T-cell (primary cell): ENCODE data around the gene IL10RB. TPM values are rescaled to one million over a fixed set of nuclear protein-coding genes. Genes with fewer than 3 reads are reported as not detected.

Source experiments
- ATAC-seq, 4 experiments: fragments of 200-7000 bp in 3 of 4; fragments of 150-1000 bp in 1 of 4; cut with Tn5 transposase; replicated peaks in 1 of 4; 1 replicate in 3 of 4; 2 replicates in 1 of 4; pipeline ENCODE4 v1.10.0; 2021; ENCODE audit warnings: moderate library complexity in 3 of 4, mild to moderate bottlenecking in 2 of 4, moderate number of reproducible peaks in 1 of 4
- CTCF ChIA-PET, 2 donors: fragments of 300-600 bp; sonication (Branson Sonifier 250); formaldehyde crosslinking; loops; one replicate each; lab custom pipeline; 2022; ENCODE audit warnings: antibody characterized with exemption in 2 of 2; lab: Charles Lee
- POLR2A ChIA-PET, 2 donors: fragments of 300-600 bp; sonication (Branson Sonifier 250); formaldehyde crosslinking; loops; one replicate each; lab custom pipeline; 2022; ENCODE audit warnings: antibody characterized with exemption in 2 of 2; lab: Charles Lee
- DNase-seq, 35 experiments: peaks; one replicate each; pipeline versions ENCODE4 v3.0.0 to v3.0.0-alpha.2; 2013 to 2023
- H3K27ac ChIP-seq: one replicate; pipeline ENCODE4 v1.5.1; 2013; ENCODE audit warnings: low read length
- H3K27me3 ChIP-seq, 2 experiments: replicated peaks in 1 of 2; 1 replicate in 1 of 2; 2 replicates in 1 of 2; pipeline versions ENCODE4 v1.6.1 to v1.7.0; 2013; ENCODE audit warnings: low read length in 1 of 2, mixed read lengths in 1 of 2; ENCODE audit not compliant: control insufficient read depth in 2 of 2, insufficient read depth in 2 of 2; ENCODE audit errors: extremely low read depth in 1 of 2
- H3K36me3 ChIP-seq, 2 donors: 1 replicate in 1 of 2; 2 replicates in 1 of 2; pipeline versions ENCODE4 v1.6.1 to v1.7.0; 2013; ENCODE audit warnings: low read length in 1 of 2; ENCODE audit not compliant: control insufficient read depth in 2 of 2, insufficient read depth in 1 of 2; ENCODE audit errors: extremely low read depth in 1 of 2
- H3K4me1 ChIP-seq, 2 experiments: 1 replicate in 1 of 2; 2 replicates in 1 of 2; pipeline versions ENCODE4 v1.6.1 to v1.7.0; 2013; ENCODE audit warnings: low read length in 2 of 2, mixed read lengths in 1 of 2; ENCODE audit not compliant: insufficient read depth in 2 of 2, control insufficient read depth in 1 of 2; ENCODE audit errors: extremely low read depth in 1 of 2
- H3K4me3 ChIP-seq, 2 donors: 1 replicate in 1 of 2; 2 replicates in 1 of 2; pipeline versions ENCODE4 v1.5.1 to v1.7.0; 2013; ENCODE audit warnings: mild to moderate bottlenecking in 2 of 2, low read length in 1 of 2, moderate library complexity in 1 of 2; ENCODE audit not compliant: control insufficient read depth in 1 of 2; ENCODE audit errors: extremely low read depth in 1 of 2
- H3K9me3 ChIP-seq: 2 replicates; pipeline ENCODE4 v1.7.0; 2013
- H3K27ac Mint-ChIP-seq, 2 donors: one replicate each; pipeline ENCODE4 v1.8.0; 2020 to 2021; ENCODE audit warnings: mild to moderate bottlenecking in 2 of 2, mixed read lengths in 2 of 2
- H3K27me3 Mint-ChIP-seq, 2 donors: one replicate each; pipeline ENCODE4 v1.8.0; 2021 to 2022; ENCODE audit warnings: mixed read lengths in 2 of 2
- H3K36me3 Mint-ChIP-seq: one replicate; pipeline ENCODE4 v1.8.0; 2021; ENCODE audit warnings: mixed read lengths
- H3K4me1 Mint-ChIP-seq, 3 donors: one replicate each; pipeline ENCODE4 v1.8.0; 2020 to 2022; ENCODE audit warnings: mixed read lengths in 3 of 3, mild to moderate bottlenecking in 1 of 3
- H3K4me3 Mint-ChIP-seq, 3 donors: one replicate each; pipeline ENCODE4 v1.8.0; 2020 to 2022; ENCODE audit warnings: mild to moderate bottlenecking in 3 of 3, mixed read lengths in 3 of 3, moderate library complexity in 3 of 3
- H3K9me3 Mint-ChIP-seq, 3 donors: one replicate each; pipeline ENCODE4 v1.8.0; 2020 to 2022; ENCODE audit warnings: mixed read lengths in 3 of 3
- WGBS: methylation state at CpG from one replicate; pipeline ENCODE4 v1.1.5; 2013; ENCODE audit warnings: missing lambda C conversion rate; ENCODE audit not compliant: insufficient coverage; 5-methylcytosine and 5-hydroxymethylcytosine counted together
- total RNA-seq, 35 experiments: library from RNA in 6 of 35; stranded (reverse) in 6 of 35; fragments of 120-200 nt in 1 of 35; gene quantifications; one replicate each; pipeline versions ENCODE4 v1.2.1 to v1.2.4 and lab custom pipeline; 2013 to 2026

IL10RB gene
- total RNA-seq, 5 donors from 2014 or later (not counting 1 experiment from before 2014, with no cell fraction given): 19.5 to 29.6 (median 25.6) TPM

GRCh38 chr21:33334191-33334590 is 68.0 kb downstream of the IL10RB start:
- peaks cover 50 to 59% (median 51%) of the 10 kb centered on the region in 3 donors for H3K4me1 Mint-ChIP-seq
- ChIA-PET CTCF (no interaction called here), POLR2A (no interaction called here)
- ATAC-seq (no peak), DNase-seq (no peak)
- H3K27me3 Mint-ChIP-seq: no peaks in the 10 kb centered on the region
- no peak overlapping the region for H3K4me3 ChIP-seq
- H3K36me3 ChIP-seq: peaks cover 0 to 26% of the 10 kb centered on the region in 2 donors
- H3K4me3 Mint-ChIP-seq: no peak overlapping the region
- H3K4me1 ChIP-seq: peaks cover 16 to 22% of the 10 kb centered on the region in 2 experiments
- no peak overlapping the region for H3K27ac ChIP-seq
- H3K9me3 ChIP-seq: no peaks in the 10 kb centered on the region
- peaks cover 5 to 17% (median 6%) of the 10 kb centered on the region in 3 donors for H3K9me3 Mint-ChIP-seq
- peaks cover 27% of the 10 kb centered on the region for H3K36me3 Mint-ChIP-seq
- 100% methylated on average over 1 of the region's 4 CpGs for WGBS
- no peaks in the 10 kb centered on the region for H3K27me3 ChIP-seq
- peak overlapping the region in 1 of 2 donors; percentile 57 for H3K27ac Mint-ChIP-seq

DNA sequence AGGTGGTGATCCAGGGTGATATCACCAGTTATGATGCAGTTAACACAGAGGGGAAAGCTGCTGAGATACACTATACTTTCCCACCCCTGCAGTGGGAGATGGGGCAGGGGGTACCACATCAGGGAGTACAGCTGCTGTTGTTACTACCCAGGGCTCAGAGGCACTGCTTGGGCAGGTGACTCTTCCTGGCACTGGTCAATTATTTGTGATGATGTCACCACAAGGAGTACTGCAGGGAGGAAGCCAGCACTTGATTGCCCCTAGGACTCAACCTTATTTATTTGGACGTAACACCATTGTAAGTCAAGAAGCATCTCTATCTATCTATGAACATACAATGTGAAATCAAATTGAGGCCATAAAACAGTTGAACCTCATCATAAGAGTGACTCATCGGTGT is 68.7 kb downstream of the IL10RB start:
- ATAC-seq (no peak), DNase-seq (no peak)
- no peak overlapping the region for H3K4me3 Mint-ChIP-seq
- CTCF ChIA-PET: no interaction called here
- Histone ChIP-seq H3K36me3 (peaks cover 0 to 26% of the 10 kb centered on the region in 2 donors), H3K4me3 (no peak overlapping the region), H3K4me1 (peaks cover 16 to 22% of the 10 kb centered on the region in 2 experiments), H3K27me3 (no peaks in the 10 kb centered on the region), H3K9me3 (no peaks in the 10 kb centered on the region), H3K27ac (no peak overlapping the region)
- POLR2A ChIA-PET: interaction anchor here in 1 of 2 donors (0.8 kb wide), 1 partner anchor 39 kb away, joined by 3 read pairs; no protein-coding TSS in a partner anchor
- peaks cover 27% of the 10 kb centered on the region for H3K36me3 Mint-ChIP-seq
- no peak overlapping the region for H3K27ac Mint-ChIP-seq
- no CpG with 5 or more reads among the region's 2 CpGs for WGBS
- H3K27me3 Mint-ChIP-seq: no peaks in the 10 kb centered on the region
- H3K4me1 Mint-ChIP-seq: peaks cover 45 to 53% (median 47%) of the 10 kb centered on the region in 3 donors
- peaks cover 5 to 17% (median 6%) of the 10 kb centered on the region in 3 donors for H3K9me3 Mint-ChIP-seq

GRCh38 chr21:33339135-33339534 is 73.0 kb downstream of the IL10RB start:
- no peaks in the 10 kb centered on the region for H3K27me3 Mint-ChIP-seq
- DNase-seq: no peak
- H3K36me3 ChIP-seq: peaks cover 0 to 43% of the 10 kb centered on the region in 2 donors
- POLR2A ChIA-PET: no interaction called here
- peaks cover 0 to 5% of the 10 kb centered on the region in 2 experiments for H3K4me1 ChIP-seq
- H3K27ac ChIP-seq: no peak overlapping the region
- CTCF ChIA-PET: interaction anchor here in 1 of 2 donors (1.4 kb wide), 1 partner anchor 22 kb away, joined by 5 read pairs; no protein-coding TSS in a partner anchor
- no peaks in the 10 kb centered on the region for H3K9me3 ChIP-seq
- H3K27me3 ChIP-seq: no peaks in the 10 kb centered on the region
- H3K4me3 Mint-ChIP-seq: no peak overlapping the region
- peaks cover 27% of the 10 kb centered on the region for H3K36me3 Mint-ChIP-seq
- H3K4me1 Mint-ChIP-seq: peaks cover 17 to 18% (median 18%) of the 10 kb centered on the region in 3 donors
- no peak overlapping the region for H3K4me3 ChIP-seq
- peak overlapping the region; percentile 22 to 31 for H3K27ac Mint-ChIP-seq
- no peak for ATAC-seq
- WGBS: no CpG with 5 or more reads among the region's 1 CpG
- H3K9me3 Mint-ChIP-seq: peaks cover 0 to 1% (median 0%) of the 10 kb centered on the region in 3 donors

DNA sequence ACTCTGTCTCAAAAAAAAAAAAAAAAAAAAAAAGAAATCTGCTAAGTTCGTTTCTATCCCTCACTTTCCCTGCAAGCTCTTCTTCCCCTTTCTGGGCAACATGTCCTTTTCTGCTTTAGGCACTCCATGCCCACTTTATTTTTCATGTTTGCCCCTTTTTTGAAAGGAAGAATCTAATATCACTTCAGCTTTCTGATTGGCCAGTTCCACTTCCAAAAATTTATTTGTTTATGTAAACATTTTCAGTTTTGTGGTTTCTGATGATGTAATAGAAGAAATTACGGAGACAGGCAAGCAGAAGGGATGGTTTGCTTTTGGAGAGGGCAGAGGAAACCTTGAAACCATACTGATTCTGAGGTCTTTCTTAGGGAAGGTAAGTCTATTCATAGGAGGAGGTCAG is 73.8 kb downstream of the IL10RB start:
- DNase-seq (no peak), ATAC-seq (no peak)
- Mint-ChIP-seq H3K4me3 (no peak overlapping the region), H3K4me1 (peaks cover 9 to 17% (median 10%) of the 10 kb centered on the region in 3 donors), H3K27me3 (no peaks in the 10 kb centered on the region), H3K9me3 (no peaks in the 10 kb centered on the region), H3K36me3 (peaks cover 25% of the 10 kb centered on the region), H3K27ac (peak overlapping the region; percentile 41 to 44)
- ChIA-PET CTCF (interaction anchor here (1.3 to 1.4 kb wide), 2 partner anchors 21 to 22 kb away, joined by 5 to 6 read pairs; no protein-coding TSS in a partner anchor), POLR2A (no interaction called here)
- WGBS: no CpG with 5 or more reads among the region's 2 CpGs
- Histone ChIP-seq H3K36me3 (peaks cover 0 to 47% of the 10 kb centered on the region in 2 donors), H3K9me3 (no peaks in the 10 kb centered on the region), H3K4me1 (no peaks in the 10 kb centered on the region), H3K27me3 (no peaks in the 10 kb centered on the region), H3K27ac (no peak overlapping the region), H3K4me3 (no peak overlapping the region)

- H3K9me3 ChIP-seq: no peaks in the 10 kb centered on the region
- POLR2A ChIA-PET: no interaction called here
- Mint-ChIP-seq H3K4me3 (no peak overlapping the region), H3K4me1 (peaks cover 18 to 25% (median 20%) of the 10 kb centered on the region in 3 donors), H3K27ac (peak overlapping the region in 1 of 2 donors; percentile 28), H3K36me3 (peaks cover 50% of the 10 kb centered on the region), H3K27me3 (no peaks in the 10 kb centered on the region), H3K9me3 (no peaks in the 10 kb centered on the region)
- ATAC-seq: no peak
- WGBS: 89% methylated on average over 3 of the region's 5 CpGs
- H3K36me3 ChIP-seq: peaks cover 4 to 71% of the 10 kb centered on the region in 2 donors
- DNase-seq: no peak
- H3K4me1 ChIP-seq: peaks cover 6 to 7% of the 10 kb centered on the region in 2 experiments
- no peak overlapping the region for H3K4me3 ChIP-seq
- no peaks in the 10 kb centered on the region for H3K27me3 ChIP-seq
- H3K27ac ChIP-seq: no peak overlapping the region
- CTCF ChIA-PET: interaction anchor here in 1 of 2 donors (0.8 to 1.7 kb wide), 3 partner anchors 9 to 18 kb away, joined by 3 to 6 read pairs (median 5); no protein-coding TSS in a partner anchor
Observed at GRCh38 chr21:33345751-33346238, 79.6 kb downstream of the IL10RB start.
